Left cardiac atrium (tissue), 4 donors: ENCODE data around the gene VSX1. TPM values are rescaled to one million over a fixed set of nuclear protein-coding genes. Genes with fewer than 3 reads are reported as not detected.
A peak's percentile ranks its signal among the peaks of the same experiment; 100 is the strongest.

Experiments
- ATAC-seq, 2 donors: fragments of 200-7000 bp; cut with Tn5 transposase; one replicate each; pipeline ENCODE4 v1.9.1; 2020; ENCODE audit warnings: mild to moderate bottlenecking in 2 of 2, moderate library complexity in 2 of 2
- DNase-seq: peaks from one replicate; pipeline ENCODE4 v3.0.0-alpha.2; 2020
- intact Hi-C, 2 donors: fragments of 100-400 bp; cut with DNase I; formaldehyde crosslinking; loops; one replicate each; pipeline versions ENCODE4 v1.14.1 to v1.15.1; 2022 to 2023
- long read RNA-seq: library from polyadenylated mRNA; unstranded; transcript quantifications from one replicate; pipeline ENCODE4 v2.0.0, GENCODE V29; 2021
- total RNA-seq, 2 donors: library from RNA; stranded (reverse); fragmentation: NEBNext Ultra II Directional; extraction: Animal tissue kit (Norgen Biotek cat#: 25700); gene quantifications; one replicate each; pipeline ENCODE4 v1.2.1, GENCODE V29; 2021
- donor health status: DM: no; HTN: yes; CAD: no.
- donor health status: DM: no; HTN: yes; CAD: no; lungs with severe emphysema.
- donor health status: DM: yes; HTN: yes; CAD: no.
- donor health status: Dilated cardiomyopathy.

The VSX1 gene
- total RNA-seq = under 1 TPM in 1 of 2 donors, not detected in 1; 0.38 TPM
- long read RNA-seq = 0 reads

DNA sequence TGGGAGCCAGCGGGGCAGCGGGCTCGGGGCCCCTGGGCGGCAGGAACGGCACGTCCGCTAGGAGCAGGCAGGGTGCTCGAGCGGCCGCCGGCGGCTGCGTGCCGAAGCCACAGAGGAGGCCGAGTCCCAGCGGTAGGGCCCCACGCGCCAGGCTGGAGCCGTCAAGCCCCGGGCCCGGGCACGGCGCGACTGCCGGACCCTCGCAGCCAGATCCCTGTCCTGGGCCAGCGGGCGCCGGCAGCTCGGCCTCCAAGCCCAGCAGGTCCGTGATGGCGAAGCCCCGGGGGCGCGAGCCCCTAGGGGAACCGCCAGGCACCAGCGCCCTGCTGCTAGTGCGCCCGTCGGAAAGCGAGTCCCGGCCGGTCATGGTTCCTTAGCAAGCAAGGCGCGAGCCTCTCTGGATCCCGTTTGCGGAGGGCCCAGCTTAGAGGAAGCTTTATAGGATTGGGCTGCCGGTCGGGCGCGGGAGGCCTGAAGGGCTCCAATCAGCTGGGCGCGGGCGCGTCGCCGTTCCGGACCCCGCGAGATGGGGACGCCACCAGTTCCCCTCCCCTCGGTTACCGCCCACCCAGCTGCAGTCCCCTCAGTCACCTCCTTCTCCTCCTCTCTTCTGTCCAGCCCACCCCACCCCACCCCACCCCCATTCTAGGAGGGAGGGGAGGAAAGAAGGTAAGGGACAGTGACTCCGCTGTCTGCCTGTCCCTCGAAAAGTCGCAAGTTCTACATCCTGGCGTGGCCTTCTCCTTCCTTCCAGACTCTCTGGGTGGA, at the start of gene VSX1:
VSX1 (minus strand) TSS at position 412 of the 768 bp plus-strand sequence; CDS start at position 367, 45 bp downstream.
- intact Hi-C loops = loop anchor here in 1 of 2 donors (5.0 kb wide), 1 partner anchor 95 kb away; no protein-coding TSS in a partner anchor
- ATAC-seq (no peak), DNase-seq (no peak)

DNA sequence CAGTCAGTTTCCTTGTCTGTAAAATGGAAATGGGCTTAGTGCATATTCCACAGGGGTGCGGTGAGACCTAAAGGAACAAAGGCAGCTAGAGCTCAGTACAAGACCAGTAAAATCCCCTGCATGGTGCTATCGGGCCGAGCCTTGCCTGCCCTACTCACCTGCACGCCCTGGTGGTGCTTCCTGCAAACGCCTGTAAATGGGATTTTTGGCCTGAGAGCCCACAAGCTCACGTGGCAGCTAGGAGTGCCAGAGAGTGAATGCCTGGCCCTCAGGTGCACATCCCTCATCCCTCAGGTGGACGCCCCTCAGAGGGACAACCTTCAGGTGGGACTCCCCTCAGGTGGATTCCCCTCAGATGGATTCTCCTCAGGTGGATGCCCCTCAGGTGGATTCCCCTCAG, 48.0 kb upstream of the VSX1 start:
- ATAC-seq (no peak), DNase-seq (no peak)
- intact Hi-C loops = no loop called here

DNA sequence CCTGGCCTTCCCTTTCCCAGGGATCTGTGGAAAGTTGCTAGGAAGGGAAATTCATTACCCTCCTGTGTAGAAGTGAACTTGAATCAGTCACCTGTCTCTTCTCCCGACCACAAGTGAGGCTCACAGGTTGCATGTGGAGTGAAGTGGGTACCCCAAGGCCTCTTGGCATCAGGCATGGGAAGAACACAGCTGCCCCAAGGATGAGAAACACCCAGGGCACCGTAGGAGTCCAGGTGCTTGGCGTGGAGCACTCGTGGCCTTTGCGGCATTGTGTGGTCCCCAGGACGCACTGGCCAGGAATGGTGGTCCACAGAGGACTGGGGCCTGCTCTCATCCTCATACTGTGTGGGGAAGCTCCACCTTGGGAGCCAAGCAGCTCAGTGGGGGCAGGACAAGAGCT, 47.5 kb upstream of the VSX1 start:
- ATAC-seq (no peak), DNase-seq (no peak)
- intact Hi-C loops = no loop called here

DNA sequence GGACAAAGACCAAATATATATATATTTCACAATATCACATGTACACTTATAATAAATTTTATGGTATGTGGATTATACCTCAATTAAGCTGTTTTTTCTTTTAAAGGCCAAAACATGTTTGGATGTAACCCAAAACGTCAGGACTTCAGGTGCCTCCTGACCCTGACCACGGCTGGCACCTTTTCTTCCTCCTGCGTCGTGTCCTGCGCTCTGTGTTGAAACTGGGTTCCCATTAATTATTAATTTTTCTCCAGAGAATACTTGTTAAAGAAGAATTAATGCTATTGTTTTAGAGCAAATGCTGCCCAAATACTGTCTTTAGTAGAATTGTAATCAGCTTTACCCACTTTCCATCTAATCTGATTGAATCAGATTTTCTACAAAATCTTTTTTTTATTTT, 46.7 kb upstream of the VSX1 start:
- DNase-seq (no peak), ATAC-seq (no peak)
- intact Hi-C loops = no loop called here

DNA sequence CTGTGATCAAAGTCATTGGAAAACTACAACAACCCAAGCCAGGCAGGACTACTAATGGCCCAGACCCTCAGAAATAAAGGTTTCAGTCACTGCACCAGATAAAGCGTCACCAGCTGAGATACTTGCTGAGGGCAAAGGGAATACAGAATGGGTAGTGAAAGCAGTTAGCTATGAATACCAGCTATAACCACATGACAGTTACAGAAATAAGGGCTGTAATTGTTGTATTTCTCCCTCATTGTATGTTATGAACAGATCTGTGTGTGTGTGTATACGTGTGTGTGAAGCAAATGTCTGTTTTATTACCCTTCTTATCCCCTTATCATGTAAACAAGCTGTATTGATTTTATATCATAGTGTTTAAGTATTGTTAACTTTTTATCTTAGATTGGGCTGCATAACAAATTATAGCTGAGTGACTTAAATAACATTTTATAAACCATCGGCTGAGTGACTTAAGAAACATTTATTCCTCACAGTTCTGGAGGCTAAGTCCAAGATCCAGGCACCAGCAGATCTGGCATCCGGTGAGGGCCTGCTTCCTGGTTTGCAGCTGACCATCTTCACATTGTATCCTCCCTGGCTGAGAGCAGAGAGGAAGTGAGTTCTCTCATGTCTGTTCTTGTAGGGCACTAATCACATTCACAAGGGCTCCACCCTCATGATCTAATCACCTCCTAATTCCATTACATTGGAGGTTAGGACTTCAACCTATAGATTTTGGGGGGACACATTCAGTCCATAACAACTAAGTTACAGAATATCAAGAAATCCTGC, 46.0 kb upstream of the VSX1 start:
- ATAC-seq = no peak
- intact Hi-C loops = no loop called here
- DNase-seq = no peak

DNA sequence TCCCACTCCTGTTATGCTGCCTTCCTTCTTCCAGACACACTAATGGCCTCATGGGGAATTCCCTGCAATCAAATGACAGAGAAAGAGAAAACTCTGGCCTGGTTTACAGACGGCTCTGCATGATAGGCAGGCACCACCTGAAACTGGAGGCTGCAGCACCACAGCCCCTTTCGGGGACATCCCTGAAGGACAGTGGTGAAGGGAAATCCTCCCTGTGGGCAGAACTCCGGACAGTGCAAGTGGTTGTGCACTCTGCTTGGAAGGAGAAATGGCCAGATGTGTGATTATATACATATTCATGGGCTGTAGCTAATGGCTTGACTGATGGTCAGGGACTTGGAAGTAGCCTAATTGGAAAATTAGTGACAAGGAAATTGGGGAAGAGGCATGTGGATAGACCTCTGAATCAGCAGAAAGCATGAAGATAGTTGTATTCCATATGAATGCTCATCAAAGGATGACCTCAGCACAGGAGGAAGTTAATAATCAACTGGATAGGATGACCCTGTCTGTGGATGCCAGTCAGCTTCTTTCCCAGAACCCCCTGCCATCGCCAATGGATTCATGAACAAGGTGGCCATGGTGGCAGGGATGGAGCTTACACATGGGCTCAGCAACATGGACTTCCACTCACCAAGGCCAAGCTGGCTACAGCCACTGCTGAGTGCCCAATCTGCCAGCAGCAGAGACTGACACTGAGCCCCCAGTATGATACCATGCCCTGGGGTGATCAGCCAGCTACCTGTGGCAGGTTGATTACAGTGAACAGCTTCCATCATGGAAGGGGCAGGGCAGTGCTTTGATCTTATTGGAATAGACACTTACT, 44.5 kb upstream of the VSX1 start:
- intact Hi-C loops = no loop called here
- DNase-seq (no peak), ATAC-seq (no peak)

DNA sequence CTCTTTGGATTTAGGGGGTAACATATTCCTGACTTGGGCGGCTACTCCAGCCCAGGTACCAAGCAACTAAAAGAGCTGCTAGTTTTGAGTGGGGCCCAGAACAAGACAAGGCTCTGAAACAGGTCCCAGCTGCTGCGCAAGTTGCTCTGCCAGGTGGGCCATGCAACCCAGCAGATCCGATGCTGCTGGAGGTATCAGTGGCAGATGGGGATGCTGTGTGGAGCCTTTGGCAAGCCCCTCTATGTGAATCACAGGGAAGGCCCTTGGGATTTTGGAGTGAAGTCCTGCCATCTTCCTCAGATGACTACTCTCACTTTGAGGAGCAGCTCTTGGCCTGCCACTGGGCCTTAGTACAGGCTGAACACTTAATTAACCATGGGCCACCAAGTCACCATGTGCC, 43.7 kb upstream of the VSX1 start:
- intact Hi-C loops = no loop called here
- DNase-seq (no peak), ATAC-seq (no peak)

DNA sequence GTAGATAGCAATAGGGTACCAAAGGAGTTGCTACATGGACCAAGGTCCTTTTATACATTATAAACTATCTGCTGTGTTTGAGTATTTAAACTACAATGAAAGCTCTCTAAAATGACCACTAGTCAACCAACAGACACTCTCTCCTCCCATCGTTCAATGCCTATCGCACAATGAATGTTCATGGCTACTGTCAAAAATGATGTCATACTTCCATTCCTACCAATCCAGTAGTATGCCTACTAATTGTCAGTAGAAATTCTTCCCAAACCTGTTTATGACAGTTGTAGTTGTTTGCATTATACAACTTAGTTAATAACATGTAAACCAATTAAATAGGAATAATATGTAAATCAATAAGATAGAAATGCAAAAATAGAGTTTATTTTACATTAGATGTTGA, 39.0 kb upstream of the VSX1 start:
- ATAC-seq (no peak), DNase-seq (no peak)
- intact Hi-C loops = no loop called here

DNA sequence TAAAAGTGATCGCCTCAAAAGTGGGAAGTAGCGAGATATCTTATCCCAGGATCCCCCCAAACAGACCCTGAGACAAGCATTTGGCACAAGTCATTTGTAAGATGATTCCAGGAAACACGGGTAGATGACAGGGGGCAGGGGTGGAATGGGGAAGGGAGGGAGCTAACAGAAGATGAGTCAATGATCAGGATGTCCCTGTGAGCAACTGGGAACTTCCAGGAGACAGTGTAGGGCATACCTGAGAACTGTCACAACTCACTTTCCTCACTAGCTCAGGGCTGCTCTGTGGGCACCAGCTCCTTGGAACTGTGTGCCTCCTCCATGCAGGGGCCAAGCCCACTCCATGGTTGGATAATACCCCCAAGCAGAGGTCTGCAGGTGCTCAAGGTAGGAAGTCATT, 38.5 kb upstream of the VSX1 start:
- ATAC-seq (no peak), DNase-seq (no peak)
- intact Hi-C loops = no loop called here

DNA sequence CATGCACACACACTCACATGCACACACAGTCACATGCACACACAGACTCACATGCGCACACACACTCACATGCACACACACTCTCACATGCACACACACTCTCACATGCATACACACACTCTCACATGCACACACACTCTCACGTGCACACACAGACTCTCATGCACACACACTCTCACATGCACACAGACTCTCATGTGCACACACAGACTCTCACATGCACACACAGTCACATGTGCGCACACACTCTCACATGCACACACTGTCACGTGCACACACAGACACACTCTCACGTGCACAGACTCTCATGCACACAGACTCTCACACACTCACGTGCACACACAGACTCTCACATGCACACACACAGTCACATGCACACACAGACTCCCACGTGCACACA, 36.6 kb upstream of the VSX1 start:
- no peak for ATAC-seq
- no peak for DNase-seq
- intact Hi-C loops = no loop called here

DNA sequence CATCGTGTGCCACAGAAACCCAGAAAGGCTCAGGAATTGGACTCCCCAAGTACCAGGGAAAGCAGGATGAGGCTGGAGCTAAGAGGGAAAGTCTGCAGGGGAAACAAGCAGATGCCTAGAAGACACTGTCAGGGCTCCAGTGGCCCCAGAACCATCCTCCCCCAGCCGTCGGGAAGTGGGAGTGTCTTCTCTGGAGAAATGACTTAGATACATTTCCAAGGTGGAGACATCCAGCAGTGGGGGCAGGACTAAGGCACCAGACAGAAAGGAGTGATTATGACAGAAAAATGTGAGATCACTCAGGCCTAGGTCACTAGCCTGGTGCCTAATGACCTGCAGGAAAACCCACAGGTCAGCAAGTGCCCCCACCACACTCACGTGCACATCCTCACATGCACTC, 36.0 kb upstream of the VSX1 start:
- intact Hi-C loops = no loop called here
- DNase-seq = no peak
- no peak for ATAC-seq

DNA sequence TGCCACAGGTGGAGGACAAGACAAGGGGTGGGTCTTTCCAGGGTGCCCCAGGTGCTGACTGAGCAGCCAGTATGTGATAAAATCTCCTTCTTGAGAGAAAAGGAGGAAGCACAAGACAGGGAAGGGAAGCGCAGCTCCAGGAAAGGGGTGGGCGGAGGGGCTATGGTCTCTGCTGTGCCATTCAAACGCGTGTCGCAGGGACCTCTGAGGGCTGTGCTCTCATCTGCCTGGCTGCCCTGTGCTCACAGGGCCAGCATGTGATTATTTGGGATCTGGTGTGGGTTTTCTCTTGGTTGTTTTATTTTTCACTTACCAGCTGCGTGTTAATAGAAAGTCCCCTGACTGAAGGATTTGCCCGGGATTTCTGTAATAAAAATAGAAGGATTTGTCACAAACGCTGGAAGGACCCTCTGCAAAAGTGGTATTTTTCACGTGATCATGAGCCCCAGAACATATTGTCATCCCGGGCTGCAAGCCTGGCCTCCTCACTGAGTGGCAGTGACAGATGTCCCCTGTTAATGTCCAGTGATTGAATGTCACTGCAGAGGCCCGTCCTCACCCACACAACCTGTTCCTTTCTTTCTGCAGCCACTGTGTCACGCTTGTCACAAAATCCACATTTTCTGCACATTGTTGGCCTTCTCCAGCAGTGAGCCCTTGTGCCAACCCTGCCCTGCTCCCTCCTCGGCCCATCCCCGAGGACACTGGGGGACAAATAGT, 35.0 kb upstream of the VSX1 start:
- ATAC-seq (no peak), DNase-seq (no peak)
- intact Hi-C loops = no loop called here

DNA sequence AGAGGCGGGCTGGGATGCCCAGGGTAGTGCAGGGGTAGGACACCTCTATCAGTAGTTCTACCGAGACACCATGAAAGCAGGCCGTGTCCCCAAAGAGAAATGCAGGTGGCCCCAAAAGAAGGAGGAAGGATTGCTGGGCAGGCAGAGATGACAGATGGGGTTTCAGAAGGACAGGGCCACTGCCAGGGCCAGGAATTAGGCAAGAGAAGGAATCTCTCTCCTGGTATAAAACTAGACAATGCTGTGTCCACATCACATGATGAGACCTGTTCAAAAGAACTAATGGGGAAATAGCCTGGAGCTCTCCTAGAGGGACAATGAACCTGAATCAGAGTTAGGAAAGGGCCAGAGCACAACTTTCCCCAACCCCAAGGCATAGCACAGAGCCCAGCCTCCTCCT, 21.6 kb upstream of the VSX1 start:
- intact Hi-C loops = no loop called here
- DNase-seq = no peak
- ATAC-seq = no peak

DNA sequence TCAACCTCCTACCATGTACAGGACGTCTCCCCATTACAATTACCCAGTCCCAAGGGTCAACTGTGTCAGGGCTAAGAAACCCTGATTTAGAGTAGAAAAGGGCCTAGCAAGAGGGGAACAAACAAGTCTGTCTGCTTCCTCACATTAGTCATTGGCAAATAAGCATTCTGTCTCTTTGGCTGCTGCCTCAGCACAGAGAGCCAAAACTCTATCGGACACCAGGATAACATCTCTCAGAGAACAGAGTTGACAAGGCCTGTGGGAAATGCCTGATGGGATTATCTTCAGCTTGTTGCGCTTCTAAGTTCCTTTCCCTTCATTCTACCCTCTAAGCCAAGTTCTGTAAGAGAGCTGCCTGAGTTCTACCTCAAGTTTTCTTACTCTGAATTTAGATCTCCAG, 19.0 kb upstream of the VSX1 start:
- intact Hi-C loops = no loop called here
- no peak for DNase-seq
- peak; percentile 53 to 90 for ATAC-seq

DNA sequence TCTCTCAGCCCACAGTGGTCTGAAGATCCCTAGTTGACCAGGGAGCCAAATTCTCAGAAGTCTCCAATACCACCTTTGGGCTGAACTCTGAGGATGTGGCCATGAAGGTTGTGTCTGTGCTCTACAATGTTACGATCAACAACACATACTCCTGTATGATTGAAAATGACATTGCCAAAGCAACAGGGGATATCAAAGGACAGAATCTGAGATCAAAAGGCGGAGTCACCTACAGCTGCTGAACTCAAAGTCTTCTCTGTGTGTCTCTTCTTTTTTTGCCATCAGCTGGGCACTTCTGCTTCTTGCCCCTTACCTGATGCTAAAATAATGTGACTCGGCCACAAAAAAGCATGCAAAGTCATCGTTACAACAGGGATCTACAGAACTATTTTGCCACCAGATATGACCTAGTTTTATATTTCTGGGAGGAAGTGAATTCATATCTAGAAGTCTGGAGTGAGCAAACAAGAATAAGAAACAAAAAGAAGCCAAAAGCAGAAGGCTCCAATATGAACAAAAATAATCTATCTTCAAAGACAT, 17.7 kb upstream of the VSX1 start:
- DNase-seq = no peak
- intact Hi-C loops = no loop called here
- no peak for ATAC-seq

DNA sequence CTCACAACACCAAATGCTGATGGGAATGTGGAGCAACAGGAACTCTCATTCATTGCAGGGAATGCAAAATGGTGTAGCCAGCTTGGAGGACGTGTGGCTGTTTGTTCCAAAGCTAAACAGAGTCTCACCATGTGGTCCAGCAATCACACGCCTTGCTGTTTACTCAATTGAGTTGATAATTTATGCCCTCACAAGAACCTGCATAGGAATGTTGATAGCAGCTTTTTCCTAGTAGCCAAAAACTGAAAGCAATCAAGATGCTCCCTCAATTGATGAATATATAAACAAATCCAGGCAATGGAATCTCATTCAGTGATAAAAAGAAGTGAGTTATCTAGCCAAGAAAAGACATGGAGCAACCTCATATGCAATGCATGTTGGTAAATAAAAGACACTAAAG, 15.6 kb upstream of the VSX1 start:
- intact Hi-C loops = no loop called here
- ATAC-seq (no peak), DNase-seq (no peak)

DNA sequence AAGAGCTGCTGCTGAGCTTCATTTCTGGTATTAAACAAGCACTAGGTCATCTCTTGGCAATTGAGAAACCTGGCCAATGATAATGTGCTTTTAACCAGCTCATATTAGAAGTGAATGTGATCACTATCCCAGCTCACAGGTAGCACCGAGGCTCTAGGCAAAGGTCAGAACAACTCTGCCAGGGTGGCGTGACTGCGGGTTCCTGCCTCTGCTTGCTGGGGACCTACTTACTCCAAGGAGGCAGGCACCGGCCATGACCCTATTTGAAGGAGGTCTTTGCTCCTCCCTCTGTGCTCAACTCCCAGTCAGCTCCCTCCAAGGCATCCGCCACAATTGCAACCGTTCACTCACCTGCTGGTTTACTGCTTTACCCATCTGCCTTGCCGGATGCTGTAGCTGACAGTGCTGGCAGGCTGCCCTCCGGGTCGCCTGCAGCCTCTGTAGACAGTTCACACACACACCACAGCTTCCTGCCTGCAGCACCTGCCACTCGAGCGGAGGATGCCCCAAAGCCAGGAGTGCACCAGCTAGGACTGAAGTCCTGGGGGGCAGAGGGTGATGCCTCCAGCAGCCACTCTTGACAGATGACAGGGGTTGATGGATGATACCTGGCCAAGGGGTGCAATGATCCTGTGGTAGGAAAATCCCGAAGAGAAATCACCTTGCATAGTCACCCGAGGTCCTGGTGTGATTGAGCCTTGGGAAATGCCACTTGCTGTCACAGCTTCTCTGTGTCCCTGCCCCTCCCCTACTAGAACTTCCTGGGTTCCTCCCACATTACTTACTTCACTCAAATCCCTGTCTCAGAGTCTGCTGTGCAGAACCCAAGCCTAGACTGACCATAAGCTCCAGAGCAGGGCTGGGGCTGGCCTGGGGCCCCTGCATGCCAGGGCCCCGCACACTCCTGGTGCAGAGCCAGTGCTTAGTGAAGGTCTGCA, 8.8 kb upstream of the VSX1 start:
- peak; percentile 36 to 70 for ATAC-seq
- DNase-seq = no peak
- intact Hi-C loops = no loop called here

DNA sequence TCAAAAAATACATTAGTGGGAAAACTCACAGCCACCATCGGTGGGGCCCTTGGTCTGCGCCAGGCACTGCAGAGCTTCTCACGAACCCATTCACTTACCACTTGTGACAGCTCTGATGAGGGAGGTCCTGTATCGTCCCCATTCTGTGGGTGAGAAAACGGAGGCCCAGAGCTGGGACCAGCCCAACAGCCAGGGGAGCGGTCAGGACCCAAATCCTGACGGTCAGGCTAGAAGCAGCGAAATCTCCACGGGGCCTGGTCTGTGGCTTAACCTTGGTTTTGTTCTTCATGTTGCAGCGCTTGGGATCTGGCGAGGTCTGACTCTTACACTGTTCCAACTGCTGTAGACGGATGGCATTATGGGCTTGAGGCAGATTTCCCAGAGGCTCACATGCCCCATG, 7.7 kb upstream of the VSX1 start:
- no peak for ATAC-seq
- DNase-seq = no peak
- intact Hi-C loops = no loop called here
